Naive thymus-derived CD8-positive, alpha-beta T cell (primary cell): ENCODE results near the gene CD7. TPM values are rescaled to one million over a fixed set of nuclear protein-coding genes. Genes with fewer than 3 reads are reported as not detected.

Source experiments
- ATAC-seq, 2 donors: fragments of 150-1000 bp; cut with Tn5 transposase in 1 of 2; sonication (Bioruptor Pico), chemical (Tn5 transposase) in 1 of 2; 1 replicate in 1 of 2; 2 replicates in 1 of 2; pipeline ENCODE4 v1.10.0; 2021; ENCODE audit warnings: mild to moderate bottlenecking in 2 of 2, moderate library complexity in 2 of 2
- POLR2A ChIA-PET: fragments of 350-600 bp; sonication (Branson Sonifier 250); formaldehyde crosslinking; loops from one replicate; lab custom pipeline; 2021; ENCODE audit warnings: antibody characterized with exemption; lab: Charles Lee
- DNase-seq, 10 donors: peaks; one replicate each; pipeline versions ENCODE4 v3.0.0 to v3.0.0-alpha.2; 2020 to 2022
- H3K27ac Mint-ChIP-seq, 10 donors: one replicate each; pipeline ENCODE4 v1.8.0; 2020 to 2022; ENCODE audit warnings: mild to moderate bottlenecking in 10 of 10, mixed read lengths in 10 of 10, moderate library complexity in 4 of 10, inconsistent platforms in 1 of 10
- H3K27me3 Mint-ChIP-seq, 5 donors: one replicate each; pipeline ENCODE4 v1.8.0; 2021 to 2022; ENCODE audit warnings: mixed read lengths in 5 of 5
- H3K36me3 Mint-ChIP-seq, 3 donors: one replicate each; pipeline ENCODE4 v1.8.0; 2020 to 2022; ENCODE audit warnings: mixed read lengths in 3 of 3, mild to moderate bottlenecking in 2 of 3, inconsistent platforms in 1 of 3
- H3K4me1 Mint-ChIP-seq, 4 donors: one replicate each; pipeline ENCODE4 v1.8.0; 2021 to 2022; ENCODE audit warnings: mixed read lengths in 4 of 4
- H3K4me3 Mint-ChIP-seq, 10 donors: one replicate each; pipeline ENCODE4 v1.8.0; 2020 to 2022; ENCODE audit warnings: mild to moderate bottlenecking in 10 of 10, mixed read lengths in 10 of 10, moderate library complexity in 6 of 10, inconsistent platforms in 1 of 10
- H3K9me3 Mint-ChIP-seq, 9 donors: one replicate each; pipeline ENCODE4 v1.8.0; 2020 to 2022; ENCODE audit warnings: mixed read lengths in 9 of 9, mild to moderate bottlenecking in 3 of 9, inconsistent platforms in 1 of 9, moderate library complexity in 1 of 9
- polyA plus RNA-seq, 3 donors: library from polyadenylated mRNA; unstranded; fragments of 300-500 nt; fragmentation: Illumina TruSeq; gene quantifications; one replicate each; pipeline ENCODE4 v1.2.3, GENCODE V29; 2021
- total RNA-seq, 8 experiments: library from RNA in 2 of 8; stranded (reverse) in 2 of 8; gene quantifications; one replicate each; pipeline ENCODE4 v1.2.3 and lab custom pipeline; 2021 to 2026

CD7 gene
- total and polyA plus RNA-seq, 5 experiments from 2014 or later = 66.9 to 233 (median 166) TPM

DNA sequence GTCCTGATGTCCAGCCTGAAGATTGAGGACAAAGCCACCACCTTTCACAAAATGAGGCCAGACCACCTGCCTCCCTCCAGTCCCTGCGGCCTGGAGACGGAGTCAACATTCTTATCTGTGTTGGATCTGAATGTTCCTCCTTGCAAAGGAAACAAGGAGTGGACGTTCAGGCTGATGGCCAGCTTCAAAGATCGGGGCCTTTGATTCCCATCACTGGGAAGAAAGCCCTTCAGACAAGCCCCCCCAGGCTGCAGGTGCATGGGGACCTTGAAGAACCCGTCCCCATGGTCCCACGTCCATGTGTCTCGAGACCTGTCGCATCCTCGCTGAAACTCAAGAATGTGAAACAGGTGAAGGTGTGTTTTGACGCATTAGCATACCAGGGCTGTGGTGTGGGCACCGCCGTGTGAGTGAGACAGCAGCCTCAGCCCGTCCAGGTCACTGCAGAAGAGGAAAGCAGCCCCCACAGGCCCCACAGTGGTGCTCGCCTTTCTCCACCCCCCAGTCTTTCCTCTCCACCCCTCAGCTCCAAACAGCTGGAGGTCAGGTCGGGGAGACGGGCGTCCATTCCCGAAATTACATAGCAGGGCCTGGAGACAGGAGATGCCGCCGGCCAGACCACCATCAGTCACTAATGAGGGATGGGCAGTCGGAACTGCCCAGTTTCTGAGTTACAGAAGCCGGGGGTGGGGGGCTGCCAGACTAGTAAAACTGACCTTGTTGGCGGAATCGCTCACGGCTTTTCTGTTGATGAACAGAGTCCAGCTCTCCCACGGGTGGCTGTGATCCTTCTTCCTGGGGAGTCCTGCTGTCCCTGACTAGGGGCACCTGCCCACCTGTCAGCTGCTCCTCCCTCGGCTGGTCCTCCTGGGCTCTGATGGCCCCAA is 43.0 kb downstream of the CD7 start:
- POLR2A ChIA-PET = interaction anchor here (0.6 to 6.7 kb wide), 11 partner anchors 9 to 223 kb away, joined by 3 to 50 read pairs (median 6); partner anchors contain the start of genes CD7 and SLC16A3
- no peak for DNase-seq
- Mint-ChIP-seq H3K27ac (peak overlapping the region in 9 of 10 donors; percentile 48 to 99 (median 63)), H3K9me3 (no peaks in the 10 kb centered on the region), H3K27me3 (no peaks in the 10 kb centered on the region), H3K4me3 (peak overlapping the region; percentile 39 to 99 (median 78)), H3K36me3 (peaks cover 5 to 30% (median 6%) of the 10 kb centered on the region in 3 donors), H3K4me1 (peaks cover 18 to 44% (median 37%) of the 10 kb centered on the region in 4 donors)
- no peak for ATAC-seq

DNA sequence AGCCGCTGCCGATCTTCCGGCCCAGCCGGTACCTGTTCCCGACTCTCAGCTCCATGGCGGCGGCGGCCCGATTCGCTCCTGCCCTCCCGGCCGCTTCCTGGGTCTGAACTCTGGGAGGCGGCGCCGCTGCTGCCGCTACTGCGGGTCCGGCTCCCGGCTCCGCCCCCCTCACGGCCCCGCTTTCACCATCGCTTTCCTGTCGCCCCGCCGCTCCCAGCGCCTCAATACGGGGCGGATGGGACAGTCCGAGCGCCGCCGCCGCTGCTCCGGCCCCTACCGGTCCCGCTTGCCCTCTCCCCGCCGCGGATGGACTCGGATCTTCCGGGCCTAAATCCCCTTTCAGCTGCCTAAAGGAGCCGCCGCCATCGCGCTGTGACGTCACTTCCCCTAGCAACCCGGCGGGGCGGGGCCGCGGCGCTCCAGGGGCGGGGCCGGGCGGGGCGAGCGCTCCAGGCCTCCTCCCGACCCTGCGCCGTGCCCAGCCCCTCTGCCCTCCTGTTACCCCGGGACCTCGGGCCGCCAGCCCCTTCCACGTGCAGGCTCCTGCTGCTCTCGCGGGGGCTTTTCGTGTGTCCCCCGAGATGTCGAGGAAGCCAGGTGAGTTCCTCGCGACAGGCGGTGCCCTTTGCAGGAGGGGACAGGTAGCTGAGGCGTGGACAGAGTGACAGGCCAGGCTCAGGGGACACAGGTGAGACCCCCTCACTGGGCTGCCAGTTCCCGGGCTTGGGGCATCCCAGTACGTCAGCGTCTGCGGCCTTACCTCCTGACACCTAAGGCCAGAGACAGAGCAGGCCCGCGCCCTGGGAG is 43.9 kb downstream of the CD7 start, which contains the start of gene CSNK1D:
Gene CSNK1D, minus strand, starts transcription at position 374 of the 807 bp plus-strand sequence. Its CDS starts 319 bp downstream, at position 55.
- peak within 1 kb of the TSS; percentile 93 to 99 (median 99) for H3K27ac Mint-ChIP-seq
- H3K4me1 Mint-ChIP-seq = peaks cover 21 to 49% (median 45%) of the 10 kb centered on the region in 4 donors
- H3K9me3 Mint-ChIP-seq = no peaks in the 10 kb centered on the region
- no peaks in the 10 kb centered on the region for H3K27me3 Mint-ChIP-seq
- H3K4me3 Mint-ChIP-seq = peak within 1 kb of the TSS; percentile 79 to 99 (median 96)
- peaks cover 5 to 38% (median 6%) of the 10 kb centered on the region in 3 donors for H3K36me3 Mint-ChIP-seq
- ATAC-seq = peak; percentile 74 to 79
- peak; percentile 82 to 98 (median 92) for DNase-seq
- POLR2A ChIA-PET = interaction anchor here (0.6 to 6.7 kb wide), 15 partner anchors 10 to 175 kb away, joined by 3 to 50 read pairs (median 5); partner anchors contain the start of genes CD7, FASN, OGFOD3 and SLC16A3

DNA sequence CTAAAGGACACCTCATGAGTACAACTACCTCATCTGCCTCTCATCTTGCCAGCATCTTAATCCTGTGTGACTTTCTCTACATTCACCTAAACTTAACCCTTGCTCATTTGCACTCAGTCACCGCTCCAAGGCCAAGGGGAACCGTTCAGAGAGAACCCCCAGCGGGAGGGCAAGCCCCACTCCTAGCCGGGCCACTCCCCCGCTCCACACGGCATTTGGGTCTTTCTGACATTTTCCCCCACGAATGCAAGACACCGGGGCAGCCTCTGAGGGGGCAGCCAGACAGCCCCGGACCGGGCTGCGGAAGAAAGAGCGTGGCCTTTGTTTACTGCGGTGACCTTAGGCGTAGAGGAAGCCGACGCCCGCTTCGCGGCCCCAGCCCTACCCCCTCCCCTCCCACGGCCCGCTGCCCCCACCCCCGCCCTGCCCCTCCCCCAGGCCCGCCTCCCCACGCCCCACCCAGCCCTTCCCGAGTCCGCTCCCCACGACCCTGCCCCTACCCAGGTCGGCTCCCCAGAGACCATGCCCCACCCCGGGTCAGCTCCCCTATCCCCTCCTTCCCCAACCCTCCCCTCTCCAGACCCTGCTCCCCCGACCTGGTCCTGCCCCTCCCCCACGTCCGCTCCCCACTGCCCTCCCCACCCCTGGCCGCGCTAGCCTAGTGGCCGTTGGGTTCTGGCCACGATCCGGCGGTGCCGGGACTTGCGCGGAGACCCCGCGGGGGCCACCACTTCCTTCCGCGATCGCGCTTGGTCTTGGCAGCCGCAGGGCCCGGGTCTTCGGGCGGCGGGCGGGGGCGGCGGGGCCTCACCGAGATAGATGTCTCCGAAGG is 44.7 kb downstream of the CD7 start:
- DNase-seq (peak in 8 of 10 donors; percentile 25 to 53 (median 40)), ATAC-seq (peak; percentile 26 to 29)
- Mint-ChIP-seq H3K27me3 (no peaks in the 10 kb centered on the region), H3K36me3 (peaks cover 5 to 42% (median 6%) of the 10 kb centered on the region in 3 donors), H3K4me1 (peaks cover 24 to 56% (median 53%) of the 10 kb centered on the region in 4 donors), H3K9me3 (no peaks in the 10 kb centered on the region), H3K27ac (peak overlapping the region; percentile 93 to 99 (median 99)), H3K4me3 (peak overlapping the region; percentile 79 to 99 (median 96))
- POLR2A ChIA-PET = interaction anchor here (0.7 to 6.7 kb wide), 13 partner anchors 10 to 174 kb away, joined by 3 to 50 read pairs (median 6); partner anchors contain the start of genes CD7, FASN, OGFOD3 and SLC16A3

DNA sequence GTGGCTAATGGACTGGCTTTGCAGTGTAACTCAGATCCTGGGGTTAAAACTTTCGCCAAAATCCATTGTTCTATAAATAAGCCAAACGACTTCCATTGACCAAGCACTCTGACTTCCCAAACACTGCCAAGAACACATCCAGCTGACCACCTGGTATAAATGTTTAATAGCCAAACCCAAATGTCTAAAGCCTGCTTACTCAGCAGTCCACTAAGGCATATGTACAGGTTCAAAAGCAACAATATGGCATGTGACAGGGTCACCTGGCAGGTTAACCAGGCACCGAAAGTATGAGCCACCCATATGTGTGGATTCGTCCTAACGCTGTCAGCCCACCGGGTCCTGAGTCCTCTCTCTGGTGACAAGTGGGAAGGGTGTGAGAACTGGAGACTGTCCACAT is 46.0 kb downstream of the CD7 start:
- DNase-seq (no peak), ATAC-seq (no peak)
- Mint-ChIP-seq H3K9me3 (no peaks in the 10 kb centered on the region), H3K36me3 (peaks cover 5 to 54% (median 6%) of the 10 kb centered on the region in 3 donors), H3K4me3 (peak overlapping the region; percentile 79 to 99 (median 96)), H3K27ac (peak overlapping the region; percentile 86 to 99 (median 93)), H3K27me3 (no peaks in the 10 kb centered on the region), H3K4me1 (peaks cover 30 to 66% (median 63%) of the 10 kb centered on the region in 4 donors)
- POLR2A ChIA-PET = interaction anchor here (0.6 to 6.7 kb wide), 5 partner anchors 9 to 1815 kb away, joined by 3 to 50 read pairs (median 3); partner anchors contain the start of gene MRPL12

DNA sequence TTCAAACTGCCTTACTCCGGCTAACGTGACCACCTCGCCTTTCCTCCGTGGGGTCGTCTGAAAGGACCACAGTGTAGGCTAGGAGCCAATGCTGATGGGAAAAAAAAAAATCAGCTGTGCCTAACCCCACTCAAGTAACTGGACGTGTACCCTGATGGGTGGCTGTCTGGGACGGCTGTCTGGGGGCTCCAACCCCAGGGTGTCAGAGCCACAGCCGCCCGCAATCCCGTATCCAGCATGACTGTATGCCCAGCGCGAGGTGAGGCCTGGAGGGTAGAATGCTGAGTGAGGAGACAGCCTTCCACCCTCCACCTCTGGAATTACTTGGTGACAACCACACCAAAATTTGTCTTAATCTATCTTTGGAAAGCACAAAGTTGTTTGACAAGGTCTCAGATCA is 46.8 kb downstream of the CD7 start:
- peak overlapping the region; percentile 52 to 94 (median 88) for H3K27ac Mint-ChIP-seq
- H3K36me3 Mint-ChIP-seq = peaks cover 5 to 62% (median 6%) of the 10 kb centered on the region in 3 donors
- no peaks in the 10 kb centered on the region for H3K9me3 Mint-ChIP-seq
- H3K27me3 Mint-ChIP-seq = no peaks in the 10 kb centered on the region
- peaks cover 35 to 72% (median 69%) of the 10 kb centered on the region in 4 donors for H3K4me1 Mint-ChIP-seq
- POLR2A ChIA-PET = interaction anchor here (1.9 to 6.7 kb wide), 3 partner anchors 21 to 46 kb away, joined by 5 to 50 read pairs (median 38); partner anchors contain the start of gene CD7
- ATAC-seq (no peak), DNase-seq (no peak)
- H3K4me3 Mint-ChIP-seq = peak overlapping the region; percentile 47 to 99 (median 94)

DNA sequence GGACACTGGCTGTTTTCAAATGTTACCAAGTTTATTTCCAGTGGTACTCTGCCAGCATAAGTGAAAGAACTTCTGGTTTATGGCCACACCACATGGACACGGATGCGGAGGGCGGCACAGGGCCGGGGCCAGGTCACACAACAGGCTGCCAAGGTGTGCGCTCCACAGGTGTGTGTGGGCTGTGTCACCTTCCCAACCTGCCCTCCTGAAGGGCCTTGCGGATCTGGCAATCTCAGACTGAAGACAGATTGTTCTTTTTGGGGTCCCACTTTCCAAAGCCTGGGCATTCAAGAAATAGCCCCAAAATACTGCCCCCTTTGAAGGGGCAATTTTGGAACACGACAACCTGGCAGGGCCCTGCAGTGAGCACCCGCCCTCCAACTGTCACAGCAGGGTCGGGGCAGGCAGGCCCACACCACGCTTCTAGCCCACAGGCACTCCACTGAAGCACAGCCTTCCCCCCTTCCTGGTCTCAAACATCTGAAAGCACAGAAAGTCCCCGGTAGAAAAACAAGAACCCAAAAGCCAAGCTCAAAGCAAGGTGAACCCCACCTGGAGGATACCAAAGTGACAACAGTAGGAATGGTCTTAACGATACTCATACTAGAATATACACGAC is 47.4 kb downstream of the CD7 start:
- Mint-ChIP-seq H3K4me3 (peak overlapping the region; percentile 47 to 99 (median 94)), H3K4me1 (peaks cover 35 to 70% (median 69%) of the 10 kb centered on the region in 4 donors), H3K27me3 (no peaks in the 10 kb centered on the region), H3K27ac (peak overlapping the region; percentile 62 to 94 (median 88)), H3K9me3 (no peaks in the 10 kb centered on the region), H3K36me3 (peaks cover 5 to 68% (median 6%) of the 10 kb centered on the region in 3 donors)
- ATAC-seq (peak; percentile 39 to 55), DNase-seq (peak in 6 of 10 donors; percentile 18 to 59 (median 40))
- POLR2A ChIA-PET = interaction anchor here (0.5 to 6.7 kb wide), 5 partner anchors 22 to 59 kb away, joined by 3 to 50 read pairs (median 6); partner anchors contain the start of gene CD7

DNA sequence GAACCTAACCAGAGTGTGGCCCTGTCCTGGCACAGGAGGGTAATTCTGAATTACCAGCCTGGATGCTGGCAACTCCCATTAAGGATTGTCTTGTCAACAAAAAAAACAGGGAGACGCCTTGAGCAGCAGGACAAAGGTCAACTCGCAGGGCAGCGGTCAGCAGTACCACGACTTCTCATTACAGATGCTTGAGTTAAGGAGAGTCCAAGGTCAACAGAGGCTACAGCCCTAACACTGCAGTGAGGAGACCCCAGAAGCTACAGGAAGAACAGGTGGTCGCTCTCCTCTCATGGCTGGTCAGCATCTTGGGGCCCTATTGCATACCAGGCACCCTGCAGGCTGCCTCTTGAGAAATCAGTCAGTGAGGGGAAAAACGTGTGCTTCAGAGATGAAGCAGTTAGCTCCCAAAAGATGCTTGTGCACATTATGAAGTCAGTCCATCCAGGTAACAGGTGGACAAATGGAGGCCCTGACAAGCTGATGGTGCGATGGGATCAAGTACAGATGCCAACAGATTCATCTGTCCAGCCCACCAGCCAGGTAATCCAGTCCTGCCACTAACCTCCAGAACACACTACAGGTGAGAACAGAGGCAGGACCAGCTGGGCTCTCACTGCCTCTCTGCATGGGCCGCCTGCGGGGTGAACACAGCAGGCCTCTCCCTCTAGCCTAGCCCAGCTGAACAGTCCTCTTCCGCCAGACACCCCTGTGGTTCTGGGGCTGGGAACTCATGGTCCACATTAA is 48.1 kb downstream of the CD7 start:
- Mint-ChIP-seq H3K9me3 (no peaks in the 10 kb centered on the region), H3K4me1 (peaks cover 35 to 70% (median 67%) of the 10 kb centered on the region in 4 donors), H3K27ac (peak overlapping the region; percentile 74 to 94 (median 88)), H3K36me3 (peaks cover 5 to 75% (median 6%) of the 10 kb centered on the region in 3 donors), H3K4me3 (peak overlapping the region; percentile 9 to 99 (median 85)), H3K27me3 (no peaks in the 10 kb centered on the region)
- no peak for ATAC-seq
- POLR2A ChIA-PET = interaction anchor here (1.0 to 6.7 kb wide), 4 partner anchors 23 to 48 kb away, joined by 3 to 50 read pairs (median 4); partner anchors contain the start of gene CD7
- DNase-seq = no peak

DNA sequence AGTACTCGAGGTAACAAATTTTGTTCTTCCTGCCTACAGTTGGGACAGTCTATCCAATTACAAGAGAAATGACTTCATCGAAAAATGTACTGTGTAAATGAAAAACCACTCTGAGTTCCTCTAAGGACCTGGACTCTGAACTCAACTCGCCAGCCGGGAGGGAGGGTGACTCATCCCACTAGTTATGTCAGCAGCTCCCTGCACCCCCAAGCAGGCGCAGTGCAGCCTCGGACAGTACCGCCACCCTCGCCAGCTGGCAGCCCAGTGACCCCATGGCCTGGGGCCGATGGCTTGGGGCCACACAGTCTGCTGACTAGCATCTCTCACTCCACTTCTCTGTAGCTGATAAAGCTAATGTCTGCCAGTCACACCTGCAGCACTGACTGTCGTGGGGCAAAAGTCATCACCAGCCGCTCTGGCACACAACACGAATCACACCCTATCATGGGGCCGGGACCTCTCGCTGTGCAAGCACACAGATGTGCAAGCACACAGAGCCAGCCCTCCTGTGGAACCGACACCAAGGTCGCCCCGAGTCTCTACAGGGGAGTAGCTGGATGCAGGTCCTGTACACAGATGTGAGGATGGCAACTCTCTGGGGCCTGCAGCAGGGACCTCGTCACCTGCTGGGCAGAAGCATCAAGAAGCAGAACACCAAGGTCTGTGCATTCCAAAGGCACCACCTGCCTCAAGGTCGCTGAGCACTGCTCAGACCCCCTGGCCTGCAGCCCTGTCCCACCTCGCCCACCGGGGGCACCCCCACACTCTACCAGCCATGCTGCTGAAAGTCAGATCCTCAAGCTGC is 49.6 kb downstream of the CD7 start:
- POLR2A ChIA-PET = no interaction called here
- Mint-ChIP-seq H3K4me1 (peaks cover 35 to 71% (median 68%) of the 10 kb centered on the region in 4 donors), H3K9me3 (no peaks in the 10 kb centered on the region), H3K27me3 (no peaks in the 10 kb centered on the region), H3K36me3 (peaks cover 5 to 87% (median 8%) of the 10 kb centered on the region in 3 donors), H3K27ac (peak overlapping the region; percentile 40 to 90 (median 87)), H3K4me3 (peak overlapping the region in 9 of 10 donors; percentile 25 to 91 (median 55))
- ATAC-seq (peak; percentile 13 to 24), DNase-seq (peak in 3 of 10 donors; percentile 15 to 25 (median 22))

DNA sequence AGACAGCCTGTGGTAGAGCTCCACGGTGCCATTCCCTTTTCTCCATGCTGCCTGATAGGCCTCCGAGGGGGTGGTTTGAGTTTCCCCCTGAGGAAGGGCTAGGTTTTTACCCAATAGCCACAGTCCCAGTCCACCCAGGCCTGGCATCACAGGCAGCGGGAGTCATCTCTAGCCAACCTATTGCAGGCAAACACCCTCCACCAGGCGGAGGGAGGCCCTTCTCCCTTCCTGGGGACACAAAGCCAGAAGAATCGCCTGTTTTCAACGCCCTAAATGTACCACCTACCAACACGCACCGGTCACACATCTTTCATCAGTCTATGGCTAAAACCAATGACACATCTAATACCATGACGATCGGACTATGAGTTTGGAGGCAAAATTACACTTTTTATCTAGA is 51.3 kb downstream of the CD7 start:
- POLR2A ChIA-PET = interaction anchor here (0.7 kb wide), 1 partner anchor 50 kb away, joined by 7 read pairs; no protein-coding TSS in a partner anchor
- Mint-ChIP-seq H3K4me3 (peak overlapping the region in 4 of 10 donors; percentile 2 to 52 (median 10)), H3K4me1 (peaks cover 30 to 71% (median 56%) of the 10 kb centered on the region in 4 donors), H3K27me3 (no peaks in the 10 kb centered on the region), H3K9me3 (no peaks in the 10 kb centered on the region), H3K27ac (peak overlapping the region in 9 of 10 donors; percentile 26 to 82 (median 63)), H3K36me3 (peaks cover 0 to 90% (median 8%) of the 10 kb centered on the region in 3 donors)
- DNase-seq (no peak), ATAC-seq (no peak)
